ENCODE data around the gene TAF8. TPM values are rescaled to one million over a fixed set of nuclear protein-coding genes. Genes with fewer than 3 reads are reported as not detected.
"Not testable (repeated sequence)": the region's sequence is repeated elsewhere in the genome, so short reads cannot be mapped to it uniquely, and the experiment has no call there.

TAF8 gene
- total RNA-seq, 1 donor from 2014 or later, result 16.9 TPM

GRCh38 chr6:42029062-42029685 lies 21.1 kb upstream of the TAF8 start:
- DNase-seq (ENCODE audit: low read depth in 2 of 2), result no peak

GRCh38 chr6:42029881-42030280 lies 20.4 kb upstream of the TAF8 start:
- no peak for DNase-seq (ENCODE audit: low read depth in 2 of 2)

DNA sequence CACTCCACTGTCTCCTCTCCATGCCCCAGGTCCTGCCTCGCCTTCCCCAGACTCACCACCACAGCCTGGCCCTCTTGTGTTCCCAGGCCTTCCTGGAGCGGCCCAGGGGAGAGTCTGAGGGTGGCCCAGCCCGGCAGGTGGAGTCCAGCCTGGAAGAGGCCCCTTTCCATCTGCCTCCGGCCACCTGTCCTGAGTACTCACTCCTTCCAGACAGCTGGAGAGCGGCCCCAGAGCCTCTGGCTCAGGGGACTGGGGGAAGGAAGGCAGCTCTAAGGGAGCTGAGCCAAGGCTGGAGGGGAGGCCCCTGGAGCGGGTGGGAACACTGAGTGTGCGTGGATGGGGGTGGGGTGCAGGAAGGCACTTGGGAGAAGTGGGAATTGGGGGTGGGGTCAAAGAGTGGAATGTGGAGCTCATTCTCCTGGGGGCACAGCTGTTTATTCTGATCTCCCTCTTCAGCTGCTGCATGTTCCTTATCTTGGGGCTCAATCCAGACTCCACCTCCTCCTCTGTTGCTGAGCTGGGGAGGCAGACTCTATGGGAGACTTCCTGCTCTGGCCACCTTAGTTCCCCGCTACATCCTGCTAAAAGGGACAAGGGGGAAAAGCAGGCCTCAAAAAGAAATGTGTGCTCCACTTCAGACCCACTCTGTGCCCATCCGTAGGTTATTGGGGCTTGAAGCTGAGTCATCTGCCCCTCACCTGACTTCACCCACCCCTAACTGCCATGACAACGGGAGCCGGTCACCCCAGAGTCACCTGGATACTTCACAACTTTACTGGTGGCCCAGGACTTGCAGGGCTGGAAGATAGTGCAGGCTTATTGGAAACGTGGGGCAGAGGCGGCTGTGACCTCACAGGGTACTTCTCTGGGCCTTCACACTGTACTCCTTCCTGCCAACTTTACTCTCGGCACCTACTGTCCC lies 19.5 kb upstream of the TAF8 start:
- DNase-seq (ENCODE audit: low read depth in 2 of 2), result peak in 1 of 2 donors; percentile 55

- DNase-seq (ENCODE audit: low read depth in 2 of 2), result no peak
Measured at GRCh38 chr6:42032366-42032765, 18.0 kb upstream of the TAF8 start.

GRCh38 chr6:42037669-42038068 lies 12.7 kb upstream of the TAF8 start:
- DNase-seq (ENCODE audit: low read depth in 2 of 2), result not testable (repeated sequence)

DNA sequence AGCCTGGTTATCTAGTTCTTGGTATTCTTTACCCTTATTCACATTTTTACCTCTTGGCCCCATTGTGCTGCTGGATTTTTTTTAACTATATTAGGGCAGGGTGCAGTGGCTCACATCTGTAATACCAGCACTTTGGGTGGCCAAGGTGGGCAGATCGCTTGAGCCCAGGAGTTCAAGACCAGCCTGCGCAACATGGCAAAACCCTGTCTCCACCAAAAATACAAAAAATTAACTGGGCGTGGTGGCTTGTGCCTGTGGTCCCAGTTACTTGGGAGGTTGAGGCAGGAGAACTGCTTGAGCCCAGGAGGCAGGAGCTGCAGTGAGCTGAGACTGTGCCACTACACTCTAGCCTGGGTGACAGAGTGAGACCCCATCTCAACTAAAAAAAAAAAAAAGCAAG lies 12.2 kb upstream of the TAF8 start:
- DNase-seq (ENCODE audit: low read depth in 2 of 2), result no peak

DNA sequence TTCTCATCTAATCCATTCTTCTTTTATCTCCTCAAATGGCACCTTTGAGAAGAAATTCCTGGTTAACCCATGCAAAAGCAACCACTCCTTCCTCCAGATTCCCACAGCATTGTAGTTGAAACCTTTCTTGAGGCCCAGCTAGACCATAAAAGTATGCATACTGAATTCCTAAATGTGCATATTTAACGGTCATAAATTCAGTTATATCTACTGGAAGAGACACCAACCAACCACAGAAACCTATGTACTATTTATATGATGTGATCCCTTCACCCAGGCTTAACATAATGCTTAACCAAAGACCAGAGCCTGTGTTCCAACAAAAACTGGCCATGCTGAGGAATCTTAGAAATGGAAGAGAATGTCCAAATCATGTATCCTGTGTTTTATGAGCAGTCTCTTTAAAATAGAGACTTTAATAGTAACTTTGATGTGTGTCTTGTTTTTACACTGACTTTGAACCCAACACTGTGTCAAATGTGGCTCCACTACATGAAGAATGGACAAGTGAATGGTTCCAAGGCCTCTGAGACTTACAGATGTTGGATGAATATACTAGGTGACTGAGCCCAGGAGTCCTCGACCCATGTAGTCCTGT lies 11.4 kb upstream of the TAF8 start:
- no peak for DNase-seq (ENCODE audit: low read depth in 2 of 2)

DNA sequence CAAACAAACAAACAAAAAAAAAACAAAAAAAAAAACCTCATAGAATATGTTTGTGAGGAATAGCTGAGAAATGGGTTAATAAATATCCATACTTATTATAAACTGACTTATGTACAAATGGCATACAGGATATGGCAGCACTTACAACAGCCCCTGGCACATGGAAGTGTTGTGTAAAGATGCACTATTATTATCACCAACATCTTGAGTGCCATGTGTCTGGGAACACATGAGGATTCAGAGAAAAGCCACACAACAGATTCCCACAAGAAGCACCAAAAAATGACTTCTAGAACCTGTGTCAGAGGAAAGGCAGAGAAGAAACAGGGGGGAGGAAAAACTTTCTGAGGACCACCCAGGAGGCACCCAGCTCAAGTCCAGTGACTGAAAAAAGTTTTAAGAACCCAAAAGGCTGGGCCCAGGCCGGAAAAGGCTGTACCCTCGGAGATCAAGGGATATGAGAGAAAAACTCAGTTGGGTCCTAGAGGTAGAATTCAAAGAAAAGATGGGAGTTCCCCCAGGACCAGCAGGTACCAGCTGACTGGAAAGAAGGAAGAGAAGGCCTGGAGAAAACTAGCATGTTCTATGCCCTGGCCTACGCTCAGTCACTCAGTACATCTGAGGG lies 9.4 kb upstream of the TAF8 start:
- DNase-seq (ENCODE audit: low read depth in 2 of 2), result no peak

DNA sequence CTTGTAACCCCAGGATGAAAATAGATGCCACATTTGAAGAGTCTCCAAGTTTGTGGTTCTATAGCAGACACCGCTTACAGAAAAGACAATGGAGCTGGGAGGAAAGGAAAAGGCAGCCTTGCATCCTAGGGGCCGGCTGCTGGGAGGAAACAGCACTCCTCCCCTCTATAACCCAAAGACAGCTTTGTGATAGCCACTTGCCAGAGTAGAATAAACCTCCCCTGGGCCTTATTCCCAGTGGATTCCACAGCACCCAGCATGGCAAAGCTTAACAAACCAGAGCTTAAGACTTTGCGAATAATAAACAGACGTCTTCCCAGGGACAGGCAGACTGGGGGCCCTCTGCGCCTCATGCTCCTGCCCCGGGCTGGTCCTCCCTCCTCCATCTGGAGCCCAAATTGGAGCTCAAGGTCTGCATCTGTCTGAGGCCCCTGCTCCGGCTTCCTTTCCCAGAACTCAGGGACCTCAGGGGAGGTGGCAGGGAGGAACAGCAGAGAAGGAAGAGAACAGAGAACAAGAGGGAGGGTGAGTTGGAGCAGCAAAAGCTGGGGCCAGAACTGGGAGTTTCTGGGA lies 8.8 kb upstream of the TAF8 start:
- DNase-seq (ENCODE audit: low read depth in 2 of 2), result peak in 1 of 2 donors; percentile 42

GRCh38 chr6:42042108-42042507 lies 8.2 kb upstream of the TAF8 start:
- DNase-seq (ENCODE audit: low read depth in 2 of 2), result no peak

DNA sequence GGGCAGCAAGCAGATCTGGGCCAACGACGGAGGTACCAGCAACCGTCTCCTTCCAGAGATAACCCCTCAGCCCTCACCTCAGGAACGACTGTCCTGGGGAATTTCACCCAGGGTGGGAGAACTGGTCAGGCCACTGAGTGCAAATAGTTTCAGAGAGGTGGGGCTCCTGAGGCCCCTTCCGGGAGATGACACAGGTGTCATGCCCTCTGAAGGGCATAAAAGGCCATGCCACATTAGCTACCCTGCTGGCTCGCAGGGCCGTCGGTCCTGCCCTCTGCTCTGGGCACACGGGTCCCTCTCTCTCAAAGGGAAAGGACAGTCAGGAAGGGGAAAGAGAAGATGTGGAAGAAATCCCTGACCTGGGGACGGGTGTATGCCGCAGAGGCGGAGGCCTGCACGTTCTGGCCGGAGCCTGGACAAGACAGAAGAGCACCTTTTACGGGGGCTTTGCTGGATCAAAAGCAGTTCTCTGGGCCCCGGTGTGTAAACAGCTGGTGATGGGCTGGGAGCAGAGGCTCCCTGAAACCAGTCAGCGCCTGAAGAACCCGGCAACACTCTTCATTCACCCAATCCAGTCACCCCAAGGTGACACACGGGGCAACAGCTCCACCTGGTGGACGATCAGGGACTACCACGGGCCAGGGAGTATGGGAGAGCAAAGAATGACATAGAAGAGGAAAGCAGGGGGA lies 6.4 kb upstream of the TAF8 start:
- peak; percentile 86 to 87 for DNase-seq (ENCODE audit: low read depth in 2 of 2)

- DNase-seq (ENCODE audit: low read depth in 2 of 2), result peak; percentile 70 to 86
Measured at GRCh38 chr6:42045538-42046460, 4.5 kb upstream of the TAF8 start.

DNA sequence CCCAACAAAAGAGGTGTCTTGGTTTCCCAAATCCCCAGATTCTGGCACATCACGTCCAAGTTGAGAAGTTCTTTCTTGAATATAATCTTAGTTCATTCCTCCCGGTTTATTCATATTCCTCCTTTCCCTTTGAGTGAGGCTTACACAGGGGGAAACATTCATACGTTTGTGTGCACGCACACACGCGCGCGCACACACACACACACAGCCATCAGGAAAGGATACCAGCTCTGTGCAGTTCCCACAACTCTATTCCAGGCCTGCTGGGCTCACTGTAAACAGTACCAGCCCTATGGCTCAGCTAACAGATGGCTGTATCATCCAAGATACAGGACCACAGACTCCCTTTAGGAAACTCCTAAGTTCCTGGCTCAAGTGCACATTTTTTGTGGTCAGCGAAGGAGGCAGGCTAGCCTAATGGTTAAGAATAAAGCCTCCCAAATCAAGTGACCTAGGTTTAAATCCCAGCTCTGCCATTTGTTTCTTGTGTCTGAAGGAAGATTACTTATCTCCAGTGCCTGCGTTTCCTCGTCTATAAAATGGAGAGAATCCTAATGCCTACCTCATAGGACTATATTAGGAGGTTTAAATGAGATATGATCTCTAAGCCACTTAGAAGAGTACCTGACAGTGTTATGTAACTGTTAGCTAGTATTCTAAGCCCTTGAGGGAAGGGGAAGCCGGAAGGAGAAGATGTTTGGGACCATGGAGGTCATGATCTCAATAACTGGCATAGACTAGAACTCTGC lies 3.7 kb upstream of the TAF8 start:
- DNase-seq (ENCODE audit: low read depth in 2 of 2), result peak; percentile 56 to 64

DNA sequence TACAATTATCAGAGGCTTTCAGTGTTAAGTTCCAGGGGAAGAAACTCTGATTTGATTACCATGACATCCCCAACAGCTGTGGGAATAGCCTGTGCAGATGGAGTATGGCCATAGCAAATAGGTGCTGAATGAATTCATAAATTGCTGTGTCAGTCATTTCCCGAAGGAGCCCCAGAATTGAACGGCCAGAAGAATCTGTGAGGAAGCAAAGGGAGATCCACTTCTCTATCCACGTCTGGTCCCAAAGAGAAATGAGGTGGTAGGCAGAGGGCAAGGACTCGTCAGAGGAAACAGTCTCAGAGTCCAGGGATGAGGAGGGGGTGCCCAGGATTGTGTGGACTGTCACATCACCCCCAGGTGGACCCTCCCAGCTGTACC lies 3.1 kb upstream of the TAF8 start:
- DNase-seq (ENCODE audit: low read depth in 2 of 2), result no peak

GRCh38 chr6:42047790-42048405 lies 2.4 kb upstream of the TAF8 start:
- DNase-seq (ENCODE audit: low read depth in 2 of 2), result peak in 1 of 2 donors; percentile 22

DNA sequence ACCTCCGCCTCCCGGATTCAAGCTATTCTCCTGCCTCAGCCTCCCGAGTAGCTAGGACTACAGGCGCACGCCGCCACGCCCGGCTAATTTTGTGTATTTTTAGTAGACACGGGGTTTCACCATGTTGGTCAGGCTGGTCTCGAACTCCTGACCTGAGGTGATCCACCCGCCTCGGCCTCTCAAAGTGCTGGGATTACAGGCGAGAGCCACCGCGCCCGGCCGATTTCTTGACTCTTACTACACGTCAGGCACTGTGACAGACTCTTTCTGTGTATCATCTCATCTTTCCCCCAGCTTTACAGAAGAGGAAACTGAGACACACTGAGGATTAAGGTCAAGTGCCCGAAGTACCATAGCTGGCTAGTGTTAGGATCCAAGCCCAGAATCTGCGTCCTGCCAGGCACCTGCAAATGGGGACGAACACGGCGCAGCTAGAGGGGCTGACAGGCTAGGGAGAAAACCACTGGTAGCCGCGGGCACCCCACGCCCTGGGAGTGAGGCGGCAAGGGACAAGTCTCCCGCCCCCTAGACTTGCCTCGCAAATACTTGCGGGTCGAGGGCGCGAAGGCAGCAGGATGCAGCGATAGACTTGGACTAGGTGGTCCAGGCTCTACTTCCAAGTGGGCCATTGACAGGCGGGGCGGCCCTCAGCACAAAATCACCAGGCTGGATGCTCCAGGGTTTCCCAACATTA lies 1.1 kb upstream of the TAF8 start:
- DNase-seq (ENCODE audit: low read depth in 2 of 2), result no peak

DNA sequence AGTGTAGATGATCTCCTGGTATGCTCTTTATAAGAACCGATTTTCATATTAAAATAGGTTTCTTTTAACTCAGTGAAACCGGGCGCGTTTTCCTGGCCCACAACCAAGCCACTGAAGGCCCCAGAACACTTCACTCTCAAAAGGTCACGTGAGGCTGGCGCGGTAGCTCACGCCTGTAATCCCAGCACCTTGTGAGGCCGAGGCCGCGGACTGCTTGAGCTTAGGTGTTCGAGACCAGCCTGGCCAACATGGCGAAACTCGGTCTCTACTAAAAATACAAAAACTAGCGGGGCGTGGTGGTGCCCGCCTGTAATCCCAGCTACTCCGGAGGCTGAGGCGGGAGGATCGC lies 402 bp upstream of the TAF8 start:
- no peak for DNase-seq (ENCODE audit: low read depth in 2 of 2)

DNA sequence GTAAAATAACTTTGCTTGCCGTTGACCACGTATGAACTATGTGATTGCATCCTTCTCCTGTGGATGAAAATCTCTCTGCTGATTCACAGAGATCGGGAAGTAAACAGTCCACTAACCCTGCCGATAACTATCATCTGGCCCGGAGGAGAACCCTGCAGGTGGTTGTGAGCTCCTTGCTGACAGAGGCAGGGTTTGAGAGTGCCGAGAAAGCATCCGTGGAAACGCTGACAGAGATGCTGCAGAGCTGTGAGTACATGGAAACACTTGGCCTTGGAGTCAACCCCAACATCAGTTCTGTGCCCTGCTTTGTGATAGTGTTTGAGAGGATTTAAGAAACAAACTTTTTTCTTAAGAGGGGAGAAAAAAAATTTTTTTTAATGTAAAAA lies 937 bp downstream of the TAF8 start:
- DNase-seq (ENCODE audit: low read depth in 2 of 2), result peak in 1 of 2 donors; percentile 17

All from lung microvascular endothelial cell (primary cell).